Activated T-helper 1 cell treated with anti-CD3 and anti-CD28 coated beads, Interleukin-2, amount 50 U/mL, for 16 hours (primary cell): ENCODE data around the gene NR3C2.
"Not testable (repeated sequence)": the region's sequence is repeated elsewhere in the genome, so short reads cannot be mapped to it uniquely, and the experiment has no call there.

Experiments
- DNase-seq, 2 donors: peaks; one replicate each; pipeline ENCODE4 v3.0.0-alpha.2; 2020; ENCODE audit warnings: low read depth in 1 of 2, low spot score in 1 of 2

Gene NR3C2

DNA sequence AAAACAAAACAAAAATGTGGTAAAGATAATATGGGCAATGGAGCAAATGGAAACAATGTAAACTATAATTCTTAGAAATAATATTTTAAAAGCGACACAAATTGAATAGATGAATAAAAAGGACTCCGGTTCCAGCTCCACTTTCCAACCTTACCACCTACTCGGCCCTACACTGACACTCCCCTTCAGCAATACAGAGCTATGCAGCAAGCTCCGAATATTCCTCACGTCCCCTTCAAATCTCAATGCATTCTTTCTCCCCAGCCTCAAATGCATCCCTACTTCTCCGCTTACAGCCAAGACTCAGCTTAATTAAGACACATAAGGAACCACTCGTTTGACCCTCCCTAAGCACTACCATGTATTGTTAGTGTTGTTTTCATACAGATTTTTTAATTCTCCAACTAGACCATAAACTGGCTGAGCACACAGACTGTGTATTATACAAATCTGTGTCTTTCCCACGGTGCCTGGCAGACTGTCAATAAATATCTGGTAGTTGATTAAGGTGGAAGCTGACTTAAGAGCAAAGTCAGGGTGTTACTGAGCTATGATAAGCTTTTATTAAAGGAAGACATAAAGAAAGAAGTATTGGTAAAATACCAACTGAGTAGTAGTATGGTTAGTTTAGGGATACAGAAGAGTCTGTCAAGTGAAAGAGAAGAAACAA lies 219.1 kb downstream of the NR3C2 start:
- DNase-seq: no peak

GRCh38 chr4:148216866-148217814 lies 225.1 kb downstream of the NR3C2 start:
- DNase-seq: no peak

- no peak for DNase-seq
Observed at GRCh38 chr4:148216321-148216720, 225.9 kb downstream of the NR3C2 start.

DNA sequence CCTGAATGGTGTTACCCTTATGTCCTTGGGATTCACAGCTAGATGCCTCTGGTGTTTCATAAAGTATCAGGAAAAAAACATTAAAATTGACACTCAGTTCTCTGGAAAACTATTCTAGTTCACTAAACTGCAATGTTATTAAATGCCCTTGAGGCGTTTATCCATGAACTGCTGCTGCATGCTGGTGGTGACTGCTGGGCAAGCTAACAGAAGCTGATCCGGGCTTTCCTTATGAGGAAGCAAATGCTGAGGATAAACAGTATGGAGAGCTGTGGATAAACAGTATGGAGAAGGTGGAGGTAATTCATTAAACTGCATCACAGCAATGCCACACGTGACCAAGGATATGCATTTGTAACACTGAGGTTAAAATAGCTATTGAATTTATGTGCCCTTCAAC lies 227.0 kb downstream of the NR3C2 start:
- no peak for DNase-seq

DNA sequence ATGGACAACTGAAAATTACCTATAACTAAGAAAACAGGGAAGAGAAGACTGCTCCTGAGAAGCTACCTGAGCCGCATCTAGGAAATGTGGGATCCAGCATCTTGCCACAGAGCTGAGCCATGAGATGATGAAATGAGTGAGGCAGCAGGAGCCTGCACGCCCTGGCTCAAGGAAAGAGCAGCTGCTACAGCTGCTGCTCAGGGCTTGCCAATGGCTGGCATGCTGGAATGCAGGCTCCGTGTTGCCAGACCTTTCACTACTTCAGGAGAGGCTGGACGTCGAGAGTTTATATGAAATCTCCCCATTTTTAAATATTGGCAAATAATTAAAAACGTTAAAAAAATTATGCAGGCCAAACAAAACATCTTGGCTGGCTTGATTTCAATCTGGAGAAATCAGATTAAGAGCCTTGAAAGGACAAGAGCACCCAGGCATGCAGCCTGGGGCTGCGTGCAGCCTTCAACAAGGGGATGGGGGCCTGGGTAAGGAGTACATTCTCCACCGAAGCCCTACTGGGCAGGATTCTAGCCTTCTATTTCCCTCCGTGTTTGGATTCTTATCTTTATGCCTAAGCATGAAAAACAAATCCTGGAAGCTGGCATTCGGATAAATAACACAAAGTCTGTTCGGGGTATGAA lies 227.6 kb downstream of the NR3C2 start:
- no peak for DNase-seq

DNA sequence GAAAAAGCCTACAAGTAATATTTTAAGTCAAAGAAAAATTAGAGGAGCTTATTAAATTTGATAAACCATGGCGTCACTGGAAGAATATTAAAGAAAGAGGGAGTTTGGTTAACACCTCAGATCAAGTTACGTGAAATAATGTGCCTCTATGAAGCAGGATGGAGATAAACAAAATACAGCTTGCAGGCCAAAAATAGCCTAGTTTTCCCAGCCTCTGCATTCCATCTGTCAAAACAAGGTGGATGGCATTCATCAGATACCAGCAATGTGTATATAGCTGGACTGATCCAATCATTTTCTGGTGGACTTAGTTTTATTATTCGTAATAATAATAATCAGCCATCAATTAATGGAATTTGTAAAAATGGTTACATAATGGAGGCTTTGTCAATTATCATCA lies 230.7 kb downstream of the NR3C2 start:
- no peak for DNase-seq

DNA sequence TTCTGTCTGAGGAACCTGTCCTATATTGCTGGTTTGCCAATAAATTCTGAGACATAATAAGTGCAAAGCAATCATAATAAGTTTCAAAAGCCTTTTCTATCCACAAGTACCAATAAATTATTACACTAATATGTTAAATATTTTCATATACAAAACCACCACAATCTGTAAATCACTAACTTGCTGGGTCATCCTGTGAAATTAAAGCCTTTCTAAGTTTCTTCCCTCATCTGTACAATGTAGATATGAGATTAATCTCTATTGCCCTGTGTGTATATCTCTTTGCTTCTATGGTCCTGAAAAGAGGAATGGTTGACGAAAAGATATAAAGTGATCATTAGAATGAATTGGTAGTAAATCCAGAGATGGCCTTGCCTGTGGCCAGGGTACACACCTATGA lies 231.6 kb downstream of the NR3C2 start:
- no peak for DNase-seq

- DNase-seq: no peak
Observed at GRCh38 chr4:148207068-148207467, 235.1 kb downstream of the NR3C2 start.

- DNase-seq: no peak
Observed at GRCh38 chr4:148205476-148205875, 236.7 kb downstream of the NR3C2 start.

- DNase-seq: no peak
Observed at GRCh38 chr4:148204892-148205291, 237.3 kb downstream of the NR3C2 start.

GRCh38 chr4:148204171-148204570 lies 238.0 kb downstream of the NR3C2 start:
- DNase-seq: no peak

DNA sequence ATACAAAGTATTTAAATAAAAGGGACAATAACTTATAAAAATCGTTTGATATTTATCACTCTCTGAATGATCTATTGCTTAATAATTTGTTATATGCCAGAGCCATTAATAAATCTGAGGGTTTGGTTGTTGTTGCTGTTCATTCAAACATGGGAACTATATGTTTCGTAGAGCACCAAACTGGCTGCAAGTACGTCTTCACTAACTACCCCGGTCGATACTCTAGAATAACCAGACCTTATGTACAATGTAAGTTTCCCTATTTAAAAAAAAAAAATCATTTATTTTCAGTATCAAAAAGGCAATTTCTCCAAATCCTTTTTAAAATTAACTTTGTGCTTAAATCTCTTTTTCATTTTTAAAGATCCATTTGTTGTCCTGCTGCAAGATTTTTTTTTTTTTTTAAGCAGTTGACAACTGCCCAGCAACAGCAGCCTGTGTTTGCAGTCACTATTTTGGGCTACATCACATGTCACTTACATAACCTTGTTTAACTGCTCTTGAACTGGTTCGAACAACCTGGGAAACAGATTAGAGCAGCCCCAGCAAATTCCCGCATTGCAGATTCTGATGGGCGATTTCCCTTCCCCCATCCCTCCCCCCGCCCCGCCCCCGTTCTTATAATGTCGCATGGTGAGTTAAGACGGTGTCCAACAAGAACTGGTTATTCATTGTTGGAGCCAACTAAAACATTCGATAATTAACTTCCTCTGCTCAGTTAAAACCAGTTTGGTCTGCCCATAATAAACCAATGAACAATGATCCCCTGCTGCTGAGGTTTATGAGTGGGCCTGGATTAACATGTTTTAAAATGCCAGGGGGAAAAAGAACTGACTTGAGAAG lies 238.9 kb downstream of the NR3C2 start:
- no peak for DNase-seq

DNA sequence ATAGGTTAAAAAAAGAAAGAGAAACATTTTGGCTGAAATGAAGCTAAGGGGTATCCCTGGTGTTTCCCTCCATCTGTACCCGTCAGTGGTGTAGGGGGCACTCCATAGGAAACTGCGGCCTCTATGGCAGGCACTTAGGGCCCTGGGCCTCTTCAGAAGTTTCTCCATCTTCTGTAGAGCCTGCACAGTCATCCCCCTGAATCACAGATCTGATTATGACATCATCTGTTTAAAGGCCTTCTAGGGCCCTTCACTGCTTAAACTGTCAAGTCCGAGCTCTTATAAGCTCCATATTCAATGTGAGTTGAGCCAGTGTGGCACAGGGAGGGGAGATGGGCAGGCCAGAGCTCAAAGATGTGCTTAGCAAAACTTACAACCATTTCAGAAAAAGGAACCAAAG lies 241.3 kb downstream of the NR3C2 start:
- DNase-seq: no peak

GRCh38 chr4:148196164-148196563 lies 246.1 kb downstream of the NR3C2 start:
- no peak for DNase-seq

GRCh38 chr4:148192526-148192925 lies 249.7 kb downstream of the NR3C2 start:
- DNase-seq: no peak

DNA sequence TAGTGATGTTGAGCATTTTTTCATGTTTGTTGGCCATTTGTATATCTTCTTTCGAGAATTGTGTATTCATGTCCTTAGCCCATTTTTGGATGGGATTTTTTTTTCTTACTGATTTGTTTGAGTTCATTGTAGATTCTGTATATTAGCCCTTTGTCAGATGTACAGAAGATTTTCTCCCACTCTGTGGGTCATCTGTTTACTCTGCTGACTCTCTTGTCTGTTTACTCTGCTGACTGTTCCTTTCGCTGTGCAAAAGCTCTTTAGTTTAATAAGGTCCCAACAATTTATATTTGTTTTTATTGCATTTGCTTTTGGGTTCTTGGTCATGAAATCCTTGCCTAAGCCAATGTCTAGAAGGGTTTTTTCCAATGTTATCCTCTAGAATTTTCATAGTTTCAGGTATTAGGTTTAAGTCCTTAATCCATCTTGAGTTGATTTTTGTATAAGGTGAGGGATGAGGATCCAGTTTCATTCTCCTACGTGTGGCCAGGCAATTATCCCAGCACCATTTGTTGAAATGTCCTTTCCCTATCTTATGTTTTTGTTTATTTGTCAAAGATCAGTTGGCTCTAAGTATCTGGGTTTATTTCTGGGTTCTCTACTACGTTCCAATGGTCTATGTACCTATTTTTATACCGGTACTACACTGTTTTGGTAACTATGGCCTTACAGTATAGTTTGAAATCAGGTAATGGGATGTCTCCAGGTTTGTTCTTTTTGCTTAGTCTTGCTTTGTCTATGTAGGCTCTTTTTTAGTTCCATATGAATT lies 254.6 kb downstream of the NR3C2 start:
- not testable (repeated sequence) for DNase-seq

GRCh38 chr4:148184922-148185321 lies 257.3 kb downstream of the NR3C2 start:
- DNase-seq: no peak

- DNase-seq: no peak
Observed at GRCh38 chr4:148182230-148182911, 259.8 kb downstream of the NR3C2 start.

GRCh38 chr4:148173397-148174017 lies 268.7 kb downstream of the NR3C2 start:
- no peak for DNase-seq
